GM21423 (cell line): Measurements from ENCODE around the gene XPA.
A peak's percentile ranks its signal among the peaks of the same experiment; 100 is the strongest.
"Not testable (repeated sequence)": the region's sequence is repeated elsewhere in the genome, so short reads cannot be mapped to it uniquely, and the experiment has no call there.

Experiments used
- ATAC-seq: cut with Tn5 transposase; IDR thresholded peaks from one replicate; pipeline ENCODE4 v1.9.1; 2021; ENCODE audit warnings: mild to moderate bottlenecking, moderate library complexity; ENCODE audit not compliant: unreplicated experiment

XPA gene

GRCh38 chr9:97704345-97704677 lies 7.2 kb upstream of the XPA start:
- ATAC-seq: no peak

- peak; percentile 62 for ATAC-seq
Observed at GRCh38 chr9:97703437-97704344, 6.6 kb upstream of the XPA start.

GRCh38 chr9:97699824-97700223 lies 2.7 kb upstream of the XPA start:
- not testable (repeated sequence) for ATAC-seq

- ATAC-seq: not testable (repeated sequence)
Observed at GRCh38 chr9:97699281-97699680, 2.1 kb upstream of the XPA start.

GRCh38 chr9:97698865-97699264 lies 1.7 kb upstream of the XPA start:
- no peak for ATAC-seq

- no peak for ATAC-seq
Observed at GRCh38 chr9:97697837-97698236, 697 bp upstream of the XPA start.

GRCh38 chr9:97695995-97696802 lies 941 bp downstream of the XPA start:
- ATAC-seq: no peak

GRCh38 chr9:97695390-97695789 lies 1.8 kb downstream of the XPA start:
- no peak for ATAC-seq

- ATAC-seq: no peak
Observed at GRCh38 chr9:97694769-97695168, 2.4 kb downstream of the XPA start.

GRCh38 chr9:97689401-97690180 lies 7.5 kb downstream of the XPA start:
- no peak for ATAC-seq

GRCh38 chr9:97688654-97689053 lies 8.5 kb downstream of the XPA start:
- no peak for ATAC-seq

GRCh38 chr9:97682242-97682641 lies 14.9 kb downstream of the XPA start:
- ATAC-seq: no peak

- no peak for ATAC-seq
Observed at GRCh38 chr9:97675655-97676054, 21.5 kb downstream of the XPA start.

- no peak for ATAC-seq
Observed at GRCh38 chr9:97673922-97674321, 23.2 kb downstream of the XPA start.

- no peak for ATAC-seq
Observed at GRCh38 chr9:97672403-97672802, 24.7 kb downstream of the XPA start.

GRCh38 chr9:97670586-97670985 lies 26.6 kb downstream of the XPA start:
- ATAC-seq: no peak

GRCh38 chr9:97668485-97668884 lies 28.7 kb downstream of the XPA start:
- ATAC-seq: no peak

GRCh38 chr9:97666907-97667686 lies 30.0 kb downstream of the XPA start:
- ATAC-seq: no peak

GRCh38 chr9:97665742-97666141 lies 31.4 kb downstream of the XPA start:
- no peak for ATAC-seq

GRCh38 chr9:97660847-97661246 lies 36.3 kb downstream of the XPA start:
- no peak for ATAC-seq

GRCh38 chr9:97660340-97660739 lies 36.8 kb downstream of the XPA start:
- ATAC-seq: no peak
